SK-N-SH (cell line): Measurements from ENCODE around the gene CHCHD1.

Experiments
- EP300 ChIP-seq, 2 experiments: IDR thresholded peaks; 2 replicates each; pipeline versions ENCODE4 v1.4.0 to v1.6.1; 2012; ENCODE audit warnings: borderline replicate concordance in 1 of 2, low read depth in 1 of 2, low read length in 1 of 2
- FOSL2 ChIP-seq: IDR thresholded peaks from 2 replicates; pipeline ENCODE4 v1.4.0; 2012; ENCODE audit warnings: low read depth, mild to moderate bottlenecking, moderate library complexity, borderline replicate concordance
- IRF3 ChIP-seq: fragments of 150-350 bp; IDR thresholded peaks from 2 replicates; pipeline ENCODE4 v1.6.1; 2016; ENCODE audit warnings: mild to moderate bottlenecking, low read depth, low read length
- MEF2A ChIP-seq: IDR thresholded peaks from 2 replicates; pipeline ENCODE4 v1.4.0; 2012; ENCODE audit warnings: low read depth, borderline replicate concordance
- NFIC ChIP-seq: IDR thresholded peaks from 2 replicates; pipeline ENCODE4 v1.4.0; 2012; ENCODE audit warnings: borderline replicate concordance
- POLR2AphosphoS5 ChIP-seq: IDR thresholded peaks from 2 replicates; pipeline ENCODE4 v1.6.1; 2012; ENCODE audit warnings: low read depth, low read length
- RAD21 ChIP-seq: IDR thresholded peaks from 2 replicates; pipeline ENCODE4 v1.6.1; 2012; ENCODE audit warnings: mild to moderate bottlenecking, low read length
- RFX5 ChIP-seq: IDR thresholded peaks from 2 replicates; pipeline ENCODE4 v1.6.1; 2012; ENCODE audit warnings: mild to moderate bottlenecking, improper control_type of control experiment, low read length
- USF2 ChIP-seq: fragments of 150-350 bp; IDR thresholded peaks from 2 replicates; pipeline ENCODE4 v1.6.1; 2017; ENCODE audit warnings: antibody characterized with exemption, low read length, low read depth, borderline replicate concordance
- TF ChIP-seq, protein P1 (sequence below): fragments of 200-600 bp; sonication (generic); IDR thresholded peaks from 2 replicates; pipeline ENCODE4 v1.6.1; 2017; ENCODE audit warnings: antibody characterized with exemption, mild to moderate bottlenecking, moderate library complexity
- TF ChIP-seq, protein P2 (sequence below): IDR thresholded peaks from 2 replicates; pipeline ENCODE4 v1.4.0; 2012; ENCODE audit warnings: low read depth, borderline replicate concordance

- TF ChIP-seq, protein P1, sequence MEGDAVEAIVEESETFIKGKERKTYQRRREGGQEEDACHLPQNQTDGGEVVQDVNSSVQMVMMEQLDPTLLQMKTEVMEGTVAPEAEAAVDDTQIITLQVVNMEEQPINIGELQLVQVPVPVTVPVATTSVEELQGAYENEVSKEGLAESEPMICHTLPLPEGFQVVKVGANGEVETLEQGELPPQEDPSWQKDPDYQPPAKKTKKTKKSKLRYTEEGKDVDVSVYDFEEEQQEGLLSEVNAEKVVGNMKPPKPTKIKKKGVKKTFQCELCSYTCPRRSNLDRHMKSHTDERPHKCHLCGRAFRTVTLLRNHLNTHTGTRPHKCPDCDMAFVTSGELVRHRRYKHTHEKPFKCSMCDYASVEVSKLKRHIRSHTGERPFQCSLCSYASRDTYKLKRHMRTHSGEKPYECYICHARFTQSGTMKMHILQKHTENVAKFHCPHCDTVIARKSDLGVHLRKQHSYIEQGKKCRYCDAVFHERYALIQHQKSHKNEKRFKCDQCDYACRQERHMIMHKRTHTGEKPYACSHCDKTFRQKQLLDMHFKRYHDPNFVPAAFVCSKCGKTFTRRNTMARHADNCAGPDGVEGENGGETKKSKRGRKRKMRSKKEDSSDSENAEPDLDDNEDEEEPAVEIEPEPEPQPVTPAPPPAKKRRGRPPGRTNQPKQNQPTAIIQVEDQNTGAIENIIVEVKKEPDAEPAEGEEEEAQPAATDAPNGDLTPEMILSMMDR: no peak
- no peak for TF ChIP-seq POLR2AphosphoS5
- no peak for TF ChIP-seq EP300 (IDR thresholded peaks at IDR 0.05; ENCODE audit: borderline replicate concordance in 1 of 2, low read depth in 1 of 2, low read length in 1 of 2)
- TF ChIP-seq NFIC: no peak
- TF ChIP-seq, protein P2, sequence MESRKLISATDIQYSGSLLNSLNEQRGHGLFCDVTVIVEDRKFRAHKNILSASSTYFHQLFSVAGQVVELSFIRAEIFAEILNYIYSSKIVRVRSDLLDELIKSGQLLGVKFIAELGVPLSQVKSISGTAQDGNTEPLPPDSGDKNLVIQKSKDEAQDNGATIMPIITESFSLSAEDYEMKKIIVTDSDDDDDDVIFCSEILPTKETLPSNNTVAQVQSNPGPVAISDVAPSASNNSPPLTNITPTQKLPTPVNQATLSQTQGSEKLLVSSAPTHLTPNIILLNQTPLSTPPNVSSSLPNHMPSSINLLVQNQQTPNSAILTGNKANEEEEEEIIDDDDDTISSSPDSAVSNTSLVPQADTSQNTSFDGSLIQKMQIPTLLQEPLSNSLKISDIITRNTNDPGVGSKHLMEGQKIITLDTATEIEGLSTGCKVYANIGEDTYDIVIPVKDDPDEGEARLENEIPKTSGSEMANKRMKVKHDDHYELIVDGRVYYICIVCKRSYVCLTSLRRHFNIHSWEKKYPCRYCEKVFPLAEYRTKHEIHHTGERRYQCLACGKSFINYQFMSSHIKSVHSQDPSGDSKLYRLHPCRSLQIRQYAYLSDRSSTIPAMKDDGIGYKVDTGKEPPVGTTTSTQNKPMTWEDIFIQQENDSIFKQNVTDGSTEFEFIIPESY: no peak
- TF ChIP-seq RFX5: no peak
- TF ChIP-seq RAD21: no peak
- TF ChIP-seq FOSL2: no peak
- no peak for TF ChIP-seq IRF3
- TF ChIP-seq USF2: no peak
- TF ChIP-seq MEF2A: no peak
Measured at GRCh38 chr10:73807471-73807870, 25.6 kb downstream of the CHCHD1 start.
